ENCODE data around the gene FLYWCH2.
"Not testable (repeated sequence)": the region's sequence is repeated elsewhere in the genome, so short reads cannot be mapped to it uniquely, and the experiment has no call there.

FLYWCH2 gene

DNA sequence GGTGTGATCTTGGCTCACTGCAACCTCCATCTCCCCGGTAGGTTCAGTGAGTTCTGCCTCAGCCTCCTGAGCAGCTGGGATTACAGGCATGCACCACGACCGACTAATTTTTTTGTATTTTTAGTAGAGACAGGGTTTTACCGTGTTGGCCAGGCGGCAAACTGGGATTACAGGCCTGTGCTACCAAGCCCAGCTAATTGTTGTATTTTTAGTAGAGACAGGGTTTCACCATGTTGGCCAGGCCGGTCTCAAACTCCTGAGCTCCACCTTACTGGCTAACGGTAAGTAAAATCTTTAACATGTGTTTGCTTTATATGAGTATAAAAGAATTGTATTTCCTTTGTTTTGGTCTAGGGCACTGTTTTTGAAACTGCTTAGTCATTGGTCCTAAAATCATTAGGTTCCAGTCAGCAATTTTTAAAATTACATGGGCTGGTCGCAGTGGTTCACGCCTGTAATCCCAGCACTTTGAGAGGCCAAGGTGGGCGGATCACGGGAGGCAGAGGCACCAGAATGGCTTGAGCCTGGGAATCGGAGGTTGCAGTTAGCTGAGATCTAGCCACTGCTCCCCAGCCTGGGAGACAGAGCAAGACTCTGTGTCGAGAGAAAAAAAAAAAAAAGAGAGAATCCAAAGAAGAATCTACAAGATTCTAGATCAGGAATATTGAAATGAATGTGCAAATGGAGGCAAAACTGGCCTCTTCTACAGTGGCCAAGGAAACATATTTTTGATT is 32.3 kb downstream of the FLYWCH2 start:
- DNase-seq, result no peak

DNA sequence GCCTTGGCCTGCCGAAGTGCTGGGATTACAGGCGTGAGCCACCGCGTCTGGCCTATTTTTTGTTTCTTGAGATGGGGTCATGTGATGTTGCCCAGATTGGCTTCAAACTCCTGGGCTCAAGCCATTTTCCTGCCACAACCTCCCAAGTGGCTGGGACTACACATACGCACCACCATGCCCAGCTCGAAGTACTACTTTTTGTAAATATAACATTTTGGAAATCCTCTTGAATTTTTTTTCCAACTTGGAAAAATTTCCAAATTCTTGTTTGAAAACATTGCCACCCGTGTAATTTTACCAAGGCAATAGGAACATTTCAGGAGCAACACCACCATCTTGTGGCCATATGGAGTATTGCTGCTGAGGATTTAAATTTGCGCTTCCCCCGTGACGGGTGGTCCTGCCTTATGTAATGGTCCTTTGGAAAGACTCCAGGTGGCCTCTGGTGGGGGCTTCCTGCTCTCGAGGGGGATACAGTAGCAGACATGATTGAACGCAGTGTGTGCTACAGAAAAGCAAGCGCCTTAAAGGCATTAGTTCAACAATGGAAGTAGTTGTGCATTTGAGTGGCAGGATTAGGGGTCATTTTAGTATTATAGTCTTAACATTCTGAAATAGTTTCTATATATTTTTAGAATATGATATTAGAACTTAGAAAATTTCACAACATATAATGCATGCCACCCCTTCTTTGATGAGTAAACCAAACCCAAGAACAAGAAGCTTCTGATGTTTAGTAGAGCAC is 36.7 kb downstream of the FLYWCH2 start:
- peak; percentile 54 for DNase-seq

DNA sequence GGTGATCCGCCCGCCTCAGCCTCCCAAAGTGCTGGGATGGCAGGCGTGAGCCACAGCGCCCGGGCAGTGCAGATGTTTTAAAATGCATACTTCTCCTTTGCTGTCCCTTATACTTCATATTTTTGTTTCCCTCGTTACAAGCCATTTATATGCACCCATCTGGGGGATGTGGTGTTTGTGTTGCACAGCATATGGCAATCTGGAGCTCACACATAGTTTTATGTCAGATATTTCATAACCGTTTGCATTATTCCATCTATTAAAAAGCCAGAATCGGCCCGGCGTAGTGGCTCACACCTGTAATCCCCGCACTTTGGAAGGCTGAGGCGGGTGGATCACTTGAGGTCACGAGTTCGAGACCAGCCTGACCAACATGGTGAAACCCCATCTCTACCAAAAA is 40.5 kb downstream of the FLYWCH2 start:
- DNase-seq, result no peak

GRCh38 chr16:2924901-2925755 is 42.1 kb downstream of the FLYWCH2 start:
- no peak for DNase-seq

GRCh38 chr16:2925951-2926649 is 43.1 kb downstream of the FLYWCH2 start:
- no peak for DNase-seq

GRCh38 chr16:2926650-2926999 is 43.6 kb downstream of the FLYWCH2 start:
- no peak for DNase-seq

GRCh38 chr16:2927010-2927646 is 44.1 kb downstream of the FLYWCH2 start:
- DNase-seq, result peak; percentile 87

GRCh38 chr16:2928151-2928550 is 45.1 kb downstream of the FLYWCH2 start:
- not testable (repeated sequence) for DNase-seq

DNA sequence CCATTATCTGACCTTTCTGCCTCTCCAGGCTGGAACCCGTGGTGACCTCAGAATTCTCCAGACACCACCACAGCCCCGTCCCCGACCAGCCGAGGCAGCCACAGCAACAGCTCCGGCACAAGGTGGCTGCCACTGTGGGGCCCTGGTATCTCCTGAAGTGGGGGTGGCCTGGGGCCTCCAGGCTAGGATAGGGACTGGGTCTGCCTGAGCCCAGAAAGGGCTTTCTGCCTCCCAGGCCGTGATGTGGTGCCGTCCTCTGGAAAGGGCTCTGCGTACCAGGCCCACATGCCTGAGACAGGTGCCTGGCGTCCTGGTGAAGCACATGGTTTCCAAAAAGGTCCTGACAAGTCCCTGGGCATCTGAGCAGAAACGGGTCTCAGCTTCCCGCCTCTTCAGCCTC is 45.8 kb downstream of the FLYWCH2 start:
- no peak for DNase-seq

DNA sequence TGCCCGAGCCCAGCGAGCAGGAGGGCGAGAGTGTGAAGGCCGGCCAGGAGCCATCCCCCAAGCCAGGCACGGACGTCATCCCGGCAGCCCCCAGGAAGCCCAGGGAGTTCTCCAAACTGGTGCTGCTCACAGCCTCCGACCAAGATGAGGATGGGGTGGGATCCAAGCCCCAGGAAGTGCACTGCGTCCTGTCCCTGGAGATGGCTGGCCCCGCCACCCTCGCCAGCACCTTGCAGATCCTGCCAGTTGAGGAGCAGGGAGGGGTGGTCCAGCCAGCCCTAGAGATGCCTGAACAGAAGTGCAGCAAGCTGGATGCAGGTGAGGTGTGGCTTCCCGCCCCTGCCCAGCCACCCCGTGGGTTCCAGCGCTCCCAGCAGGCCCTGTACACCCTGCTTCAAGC is 46.7 kb downstream of the FLYWCH2 start:
- no peak for DNase-seq

GRCh38 chr16:2930236-2930635 is 47.2 kb downstream of the FLYWCH2 start:
- DNase-seq, result no peak

GRCh38 chr16:2931231-2931914 is 48.4 kb downstream of the FLYWCH2 start:
- not testable (repeated sequence) for DNase-seq

DNA sequence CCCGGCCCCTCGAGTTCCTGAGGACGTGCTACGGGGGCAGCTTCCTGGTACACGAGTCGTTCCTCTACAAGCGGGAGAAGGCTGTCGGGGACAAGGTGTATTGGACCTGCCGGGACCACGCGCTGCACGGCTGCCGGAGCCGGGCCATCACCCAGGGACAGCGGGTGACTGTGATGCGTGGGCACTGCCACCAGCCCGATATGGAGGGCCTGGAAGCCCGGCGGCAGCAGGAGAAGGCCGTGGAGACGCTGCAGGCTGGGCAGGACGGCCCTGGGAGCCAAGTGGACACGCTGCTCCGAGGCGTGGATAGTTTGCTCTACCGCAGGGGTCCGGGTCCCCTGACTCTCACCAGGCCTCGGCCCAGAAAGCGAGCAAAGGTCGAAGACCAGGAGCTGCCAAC is 50.1 kb downstream of the FLYWCH2 start:
- no peak for DNase-seq

- DNase-seq, result no peak
Observed at GRCh38 chr16:2933701-2934100, 50.7 kb downstream of the FLYWCH2 start.

GRCh38 chr16:2934450-2934849 is 51.4 kb downstream of the FLYWCH2 start:
- peak; percentile 15 for DNase-seq

- DNase-seq, result no peak
Observed at GRCh38 chr16:2936436-2937011, 53.5 kb downstream of the FLYWCH2 start.

DNA sequence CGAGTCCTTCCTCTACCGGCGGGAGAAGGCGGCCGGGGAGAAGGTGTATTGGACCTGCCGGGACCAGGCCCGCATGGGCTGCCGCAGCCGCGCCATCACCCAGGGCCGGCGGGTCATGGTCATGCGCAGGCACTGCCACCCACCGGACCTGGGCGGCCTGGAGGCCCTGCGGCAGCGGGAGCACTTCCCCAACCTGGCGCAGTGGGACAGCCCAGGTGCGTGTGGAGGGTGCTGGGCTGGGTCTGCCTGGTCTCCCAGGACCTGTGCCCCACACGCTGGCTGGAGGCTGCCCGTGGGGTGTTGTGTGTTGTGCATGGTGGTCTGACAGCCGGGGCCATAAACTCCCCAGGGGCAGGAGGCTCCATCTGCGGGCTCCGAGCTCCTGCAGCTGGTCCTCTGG is 54.2 kb downstream of the FLYWCH2 start:
- no peak for DNase-seq

DNA sequence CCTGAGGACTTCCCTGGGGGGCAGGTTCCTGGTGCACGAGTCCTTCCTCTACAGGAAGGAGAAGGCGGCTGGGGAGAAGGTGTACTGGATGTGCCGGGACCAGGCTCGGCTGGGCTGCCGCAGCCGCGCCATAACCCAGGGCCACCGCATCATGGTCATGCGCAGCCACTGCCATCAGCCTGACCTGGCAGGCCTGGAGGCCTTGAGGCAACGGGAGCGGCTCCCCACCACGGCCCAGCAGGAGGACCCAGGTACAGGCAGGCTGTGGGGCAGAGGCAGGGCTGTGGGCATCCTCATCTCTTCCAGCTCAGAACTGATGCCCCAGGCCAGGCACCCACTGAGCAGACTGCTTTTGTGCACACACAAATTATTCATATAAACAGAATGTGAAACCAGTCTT is 55.2 kb downstream of the FLYWCH2 start:
- DNase-seq, result no peak

DNA sequence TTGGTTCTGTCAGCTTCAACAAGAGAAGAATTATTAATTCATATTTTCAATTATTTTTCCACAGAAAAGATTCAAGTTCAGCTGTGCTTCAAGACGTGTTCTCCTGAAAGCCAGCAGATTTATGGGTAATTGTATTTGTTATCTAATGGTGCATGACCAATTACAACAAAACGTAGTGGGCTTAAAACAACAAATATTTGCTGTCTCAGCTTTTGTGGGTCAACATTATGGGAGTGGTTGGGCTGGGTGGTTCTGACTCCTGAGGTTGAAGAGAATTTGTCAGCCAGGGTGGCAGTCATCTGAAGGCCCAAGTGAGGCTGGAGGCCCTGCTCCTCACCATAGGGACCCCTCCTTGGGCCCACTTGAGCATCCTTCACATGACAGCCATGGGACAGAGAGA is 57.0 kb downstream of the FLYWCH2 start:
- no peak for DNase-seq

DNA sequence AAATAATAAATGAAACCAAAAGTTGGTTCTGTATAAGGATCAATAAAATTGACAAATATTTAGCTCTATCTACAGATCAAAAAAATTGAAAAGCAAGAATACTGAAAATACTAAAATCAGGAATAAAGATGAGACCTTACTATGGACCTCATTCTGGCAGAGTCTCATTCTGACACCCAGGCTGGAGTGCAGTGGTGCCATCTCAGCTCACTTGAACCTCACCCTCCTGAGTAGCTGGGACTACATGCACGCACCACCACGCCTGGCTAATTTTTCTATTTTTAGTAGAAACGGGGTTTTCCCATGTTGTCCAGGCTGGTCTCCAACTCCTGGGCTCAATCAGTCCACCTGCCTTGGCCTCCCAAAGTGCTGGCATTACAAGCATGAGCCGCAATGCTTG is 59.0 kb downstream of the FLYWCH2 start:
- DNase-seq, result no peak

DNA sequence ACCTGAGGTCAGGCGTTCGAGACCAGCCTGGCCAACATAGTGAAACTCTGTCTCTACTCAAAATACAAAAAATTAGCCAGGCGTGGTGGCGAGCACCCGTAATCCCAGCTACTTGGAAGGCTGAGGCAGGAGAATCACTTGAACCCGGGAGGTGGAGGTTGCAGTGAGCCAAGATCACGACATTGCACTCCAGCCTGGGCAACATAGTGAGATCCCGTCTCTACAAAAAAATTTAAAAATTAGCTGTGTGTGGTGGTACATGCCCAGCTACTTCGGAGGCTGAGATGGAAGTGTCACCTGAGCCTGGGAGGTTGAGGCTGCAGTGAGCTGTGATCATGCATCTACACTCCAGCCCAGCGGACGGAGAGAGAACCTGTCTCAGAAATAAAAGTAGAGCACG is 60.7 kb downstream of the FLYWCH2 start:
- not testable (repeated sequence) for DNase-seq

DNA sequence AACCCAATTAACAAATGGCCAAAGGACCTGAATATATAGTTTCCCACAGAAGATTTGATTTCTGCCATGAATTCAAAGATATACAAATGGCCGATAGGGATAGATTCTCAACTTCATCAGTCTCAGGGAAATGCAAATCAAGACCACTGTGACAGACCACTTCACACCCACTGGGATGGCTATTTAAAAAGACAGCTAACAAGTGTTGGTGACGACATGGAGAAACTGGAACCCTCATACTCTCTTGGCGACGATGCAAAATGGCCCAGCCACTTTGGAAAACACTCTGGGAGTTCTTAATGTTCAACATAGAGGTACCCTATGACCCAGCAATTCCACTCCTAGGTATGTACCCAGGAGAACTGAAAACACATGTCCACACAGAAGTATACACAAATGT is 63.6 kb downstream of the FLYWCH2 start:
- DNase-seq, result no peak

Data from DMS53 (cell line).